Raji (cell line): Measurements from ENCODE around the gene AADACL4.

Source experiments
- POLR2A ChIP-seq: IDR thresholded peaks from 2 replicates; pipeline ENCODE4 v1.6.1; 2011; ENCODE audit warnings: low read depth, low read length, control low read depth; ENCODE audit not compliant: insufficient read depth

The AADACL4 gene

GRCh38 chr1:12608311-12608957 lies 35.5 kb upstream of the AADACL4 start:
- TF ChIP-seq POLR2A = no peak

DNA sequence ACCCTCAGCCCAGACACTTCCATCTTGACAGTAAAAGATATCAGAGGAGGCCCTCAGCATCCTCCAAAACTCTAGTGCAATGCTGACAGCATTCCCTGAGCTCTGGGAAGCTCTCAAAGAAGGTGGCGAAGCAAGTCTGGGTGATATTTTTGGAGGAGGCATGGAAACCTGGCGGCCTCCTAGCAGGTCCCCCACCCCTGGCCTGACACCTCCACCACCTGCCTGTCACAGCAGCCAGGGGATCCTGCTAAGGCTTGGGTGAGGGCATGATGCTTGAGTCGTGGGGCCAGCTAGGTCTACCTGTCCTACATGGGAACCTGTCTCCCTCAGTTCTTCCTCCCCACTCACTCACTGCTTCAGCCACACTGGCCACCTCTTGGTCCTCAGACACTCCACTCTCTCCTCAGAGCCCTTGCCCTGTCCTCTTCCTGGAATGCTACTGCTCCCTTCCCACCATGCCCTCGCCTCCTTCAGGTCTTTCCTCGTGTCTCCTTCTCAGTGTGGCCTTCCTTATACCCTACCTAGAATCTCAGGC lies 34.3 kb upstream of the AADACL4 start:
- no peak for TF ChIP-seq POLR2A

- no peak for TF ChIP-seq POLR2A
These were observed 33.5 kb upstream of the AADACL4 start for GRCh38 chr1:12610305-12610935.

- TF ChIP-seq POLR2A = no peak
These were observed 32.9 kb upstream of the AADACL4 start for GRCh38 chr1:12610941-12611340.

DNA sequence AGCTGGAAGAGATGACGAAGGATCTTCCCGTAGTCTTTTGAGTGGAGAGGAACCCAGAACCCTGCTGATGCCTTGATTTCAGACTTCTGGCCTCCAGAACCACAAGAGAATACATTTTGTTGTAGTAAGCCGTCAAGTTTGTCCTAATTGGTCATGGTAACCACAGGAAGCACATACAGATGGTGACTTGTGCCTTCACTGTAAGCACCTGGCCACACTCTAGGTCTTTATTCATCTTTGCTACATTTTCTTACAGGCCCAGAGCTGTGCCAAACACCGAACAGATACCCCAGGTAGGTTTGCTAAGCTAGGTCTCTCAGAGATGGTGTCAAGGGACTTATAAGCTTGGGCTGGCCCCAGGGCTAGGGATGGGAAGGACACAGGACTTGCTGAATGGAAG lies 30.7 kb upstream of the AADACL4 start:
- no peak for TF ChIP-seq POLR2A

- TF ChIP-seq POLR2A = no peak
These were observed 29.3 kb upstream of the AADACL4 start for GRCh38 chr1:12614402-12615158.

DNA sequence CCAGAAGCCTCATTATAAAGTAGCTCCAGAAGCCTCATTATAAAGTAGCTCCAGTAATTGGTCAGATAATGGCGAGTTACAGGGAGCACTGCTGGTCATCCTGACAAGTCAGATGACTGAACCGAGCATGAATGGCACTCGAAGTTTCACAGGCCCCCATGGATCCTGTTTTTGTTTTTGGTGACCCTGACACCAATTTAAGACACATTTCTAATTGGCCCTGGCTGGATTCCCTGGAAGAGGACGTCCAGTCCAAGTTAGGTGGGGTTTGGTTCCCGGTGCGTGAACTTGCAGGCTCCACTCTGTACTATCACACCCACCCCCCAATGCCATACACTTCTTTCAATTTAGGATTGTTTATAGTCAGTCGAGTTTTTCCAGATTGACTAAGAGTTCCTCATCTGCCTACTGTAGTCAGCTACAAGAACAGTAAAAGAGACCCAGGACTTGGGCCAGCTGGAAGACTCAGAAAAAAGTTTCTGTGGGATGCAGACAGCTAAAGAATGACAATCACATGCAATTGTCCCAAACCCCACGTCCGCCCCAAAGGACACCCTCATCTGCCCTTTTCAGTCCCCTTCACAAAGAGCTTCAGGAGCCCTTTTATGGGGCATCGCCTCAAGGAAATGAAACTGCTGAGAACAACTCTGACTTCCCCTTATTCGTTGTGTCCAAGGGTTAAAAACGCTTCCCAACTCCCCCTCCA lies 28.6 kb upstream of the AADACL4 start:
- no peak for TF ChIP-seq POLR2A

- TF ChIP-seq POLR2A = no peak
These were observed 27.8 kb upstream of the AADACL4 start for GRCh38 chr1:12615865-12616708.

- no peak for TF ChIP-seq POLR2A
These were observed 27.0 kb upstream of the AADACL4 start for GRCh38 chr1:12616709-12617373.

DNA sequence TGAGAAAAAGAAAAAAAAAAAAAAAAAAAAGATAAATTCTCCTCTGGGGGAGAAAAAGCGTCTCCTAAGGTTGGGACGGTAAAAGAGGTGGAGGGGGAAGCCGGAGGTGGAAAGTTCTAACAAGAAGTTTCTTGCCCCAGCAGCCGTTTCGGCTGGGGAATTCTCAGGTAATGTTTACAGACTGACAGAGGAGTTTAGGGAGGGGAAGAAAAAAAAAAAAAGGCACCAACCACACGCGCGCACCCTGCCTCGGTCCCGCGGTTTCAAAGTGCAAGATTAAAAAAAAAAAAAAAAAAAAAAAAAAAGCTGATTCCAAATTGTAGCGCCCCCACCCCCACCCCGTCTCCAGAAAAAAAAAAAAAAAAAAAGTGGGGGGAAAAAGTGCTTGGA lies 26.4 kb upstream of the AADACL4 start:
- TF ChIP-seq POLR2A = no peak

- no peak for TF ChIP-seq POLR2A
These were observed 25.8 kb upstream of the AADACL4 start, which contains the start of gene DHRS3 for GRCh38 chr1:12617901-12618660. Gene DHRS3, minus strand, starts transcription at chr1:12618210. Its CDS starts 862 bp downstream, at chr1:12617348.

GRCh38 chr1:12618661-12618964 lies 25.3 kb upstream of the AADACL4 start:
- no peak for TF ChIP-seq POLR2A
